Muscle of back (tissue), 11 donors: Measurements from ENCODE around the gene TIMM17B. TPM values are rescaled to one million over a fixed set of nuclear protein-coding genes. Genes with fewer than 3 reads are reported as not detected.
"Not testable (repeated sequence)": the region's sequence is repeated elsewhere in the genome, so short reads cannot be mapped to it uniquely, and the experiment has no call there.

Experiments used
- DNase-seq, 3 donors: peaks; one replicate each; pipeline versions ENCODE4 v3.0.0 to v3.0.0-alpha.2; 2013
- polyA plus RNA-seq, 10 donors: library from polyadenylated mRNA; unstranded; fragments of 120-200 nt; gene quantifications; one replicate each; pipeline ENCODE4 v1.2.1, GENCODE V29; 2013; ENCODE audit not compliant: insufficient read length in 10 of 10

The TIMM17B gene
- polyA plus RNA-seq, 10 donors = 24.1 to 39.0 (median 30.1) TPM

GRCh38 chrX:48899078-48899410, 1.5 kb upstream of the TIMM17B start:
- DNase-seq = no peak

GRCh38 chrX:48897157-48897624, 377 bp downstream of the TIMM17B start:
- peak; percentile 55 to 82 (median 72) for DNase-seq

- DNase-seq = no peak
Measured at GRCh38 chrX:48896611-48897011, 957 bp downstream of the TIMM17B start.

- DNase-seq = no peak
Measured at GRCh38 chrX:48894891-48895290, 2.7 kb downstream of the TIMM17B start.

- DNase-seq = no peak
Measured at GRCh38 chrX:48893556-48894348, 3.8 kb downstream of the TIMM17B start.

- DNase-seq = no peak
Measured at GRCh38 chrX:48892896-48893295, 4.7 kb downstream of the TIMM17B start.

DNA sequence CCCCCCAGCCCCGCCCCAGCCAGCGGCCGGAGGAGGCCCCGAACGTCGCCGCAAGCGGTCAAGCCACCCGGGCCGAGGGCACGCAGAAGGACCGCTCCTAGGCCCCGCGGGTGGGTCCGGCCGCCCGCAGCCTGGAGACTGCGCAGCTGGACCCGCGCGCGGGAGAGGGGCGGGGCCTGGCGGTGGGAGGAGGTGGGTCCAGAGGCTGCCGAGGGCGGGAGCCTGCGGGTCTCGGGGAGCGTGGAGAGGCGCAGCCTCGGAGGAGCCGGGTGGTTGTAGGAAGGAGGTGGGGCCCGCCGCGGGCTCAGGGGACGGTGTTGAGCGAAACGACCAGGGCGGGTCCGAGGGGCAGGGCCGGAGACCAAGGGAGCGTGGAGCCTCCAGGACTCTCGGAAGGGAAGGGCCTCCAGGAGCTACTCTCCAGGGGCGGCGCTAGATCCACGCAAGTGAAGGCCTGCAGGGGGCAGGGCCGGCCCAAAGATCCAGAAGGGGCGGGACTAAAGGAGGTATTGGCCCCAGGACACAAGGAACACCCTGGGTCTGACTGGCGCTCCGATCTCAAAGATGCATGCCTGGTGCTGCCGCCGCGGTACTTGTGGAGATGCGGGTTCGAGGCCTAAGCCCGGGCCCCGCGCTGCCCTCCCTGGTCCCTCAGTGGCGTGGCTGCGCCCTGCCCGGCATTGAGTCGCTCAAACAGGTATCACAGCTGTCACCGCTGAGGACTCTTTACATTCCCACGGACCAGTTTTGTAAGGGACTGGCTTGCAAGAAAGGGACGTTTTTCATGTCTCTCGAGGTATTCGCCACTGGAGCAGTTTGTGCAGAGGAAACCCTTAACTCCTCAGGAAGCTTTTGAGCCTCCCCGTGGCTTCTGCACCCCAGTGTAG, 5.9 kb downstream of the TIMM17B start:
- peak; percentile 66 to 91 (median 75) for DNase-seq

- peak in 1 of 3 donors; percentile 13 for DNase-seq
Measured at GRCh38 chrX:48890934-48891401, 6.6 kb downstream of the TIMM17B start.

DNA sequence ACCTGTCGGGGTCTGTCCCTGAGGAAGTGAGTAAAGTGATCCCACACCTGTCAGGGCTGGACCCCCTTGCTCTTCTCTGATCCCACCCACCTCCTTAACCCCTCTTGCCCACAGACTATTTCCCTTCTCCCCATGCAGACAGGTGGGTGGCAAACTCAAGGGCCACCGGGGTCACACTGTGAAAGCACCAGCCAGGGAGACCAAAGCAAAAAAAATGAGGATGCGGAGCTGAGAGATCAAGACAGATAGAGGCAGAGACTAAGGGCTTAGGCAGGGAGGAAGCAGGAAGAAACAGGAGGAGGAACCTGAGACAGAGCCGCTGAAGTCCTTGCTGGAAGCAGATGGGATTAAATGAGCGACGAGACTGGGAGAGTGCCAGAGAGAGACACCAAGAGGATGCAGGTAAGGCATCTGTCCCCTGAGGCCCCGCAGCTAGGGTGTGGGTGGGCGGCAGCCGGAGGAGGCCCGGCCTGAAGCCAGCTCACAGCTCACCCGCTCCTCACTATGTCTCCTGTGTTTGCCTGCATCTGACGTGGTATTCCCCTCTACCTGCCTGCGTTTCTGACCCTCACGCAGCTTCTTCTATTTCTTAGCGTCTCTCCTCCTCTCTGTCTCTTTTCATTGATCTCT, 7.2 kb downstream of the TIMM17B start:
- DNase-seq = no peak

GRCh38 chrX:48886586-48886985, 11.0 kb downstream of the TIMM17B start:
- not testable (repeated sequence) for DNase-seq

DNA sequence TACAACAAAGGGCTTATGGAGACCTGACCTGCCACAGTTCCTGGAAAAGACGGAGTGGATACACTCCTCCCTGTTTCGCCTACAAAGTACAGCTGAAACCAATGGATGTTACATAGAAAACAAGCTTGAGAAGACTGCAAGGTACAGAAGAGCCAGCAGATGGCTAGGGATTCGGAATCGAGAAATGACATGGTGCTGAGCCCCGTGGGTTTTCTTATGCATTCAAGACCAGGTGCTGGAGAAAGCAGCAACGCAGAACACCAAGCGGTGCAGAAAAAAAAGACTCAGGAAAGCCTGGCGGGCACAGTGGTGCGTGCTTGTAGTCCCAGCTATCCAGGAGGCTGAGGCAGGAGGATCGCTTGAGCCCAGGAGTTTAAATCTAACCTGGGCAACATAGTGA, 13.8 kb downstream of the TIMM17B start:
- DNase-seq = no peak

- DNase-seq = not testable (repeated sequence)
Measured at GRCh38 chrX:48876944-48877343, 20.6 kb downstream of the TIMM17B start.

DNA sequence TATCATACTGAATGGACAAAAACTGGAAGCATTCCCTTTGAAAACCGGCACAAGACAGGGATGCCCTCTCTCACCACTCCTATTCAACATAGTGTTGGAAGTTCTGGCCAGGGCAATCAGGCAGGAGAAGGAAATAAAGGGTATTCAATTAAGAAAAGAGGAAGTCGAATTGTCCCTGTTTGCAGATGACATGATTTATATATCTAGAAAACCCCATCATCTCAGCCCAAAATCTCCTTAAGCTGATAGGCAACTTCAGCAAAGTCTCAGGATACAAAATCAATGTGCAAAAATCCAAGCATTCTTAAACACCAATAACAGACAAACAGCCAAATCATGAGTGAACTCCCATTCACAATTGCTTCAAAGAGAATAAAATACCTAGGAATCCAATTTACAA, 25.6 kb downstream of the TIMM17B start:
- DNase-seq = not testable (repeated sequence)

DNA sequence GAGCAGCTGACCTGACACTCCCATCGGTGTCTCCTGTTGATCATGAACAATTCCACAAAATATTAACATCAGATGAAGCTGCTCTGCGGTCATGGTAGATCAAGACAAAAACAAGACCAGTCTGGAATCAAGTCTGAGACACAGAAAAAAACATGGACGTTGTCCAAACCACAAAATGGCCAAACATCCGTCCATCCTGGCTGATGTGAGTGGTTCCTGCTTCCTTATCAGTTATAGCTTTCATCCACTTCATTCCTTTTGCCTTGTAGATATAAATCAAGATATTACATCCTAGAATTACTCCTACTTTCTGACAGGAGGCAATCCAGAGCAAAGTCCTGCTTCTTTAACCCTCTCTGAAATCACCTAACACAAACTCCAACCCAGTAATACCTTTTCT, 33.4 kb downstream of the TIMM17B start:
- peak in 1 of 3 donors; percentile 4 for DNase-seq

- no peak for DNase-seq
Measured at GRCh38 chrX:48854898-48855297, 42.7 kb downstream of the TIMM17B start.

- not testable (repeated sequence) for DNase-seq
Measured at GRCh38 chrX:48854121-48854804, 43.3 kb downstream of the TIMM17B start.

DNA sequence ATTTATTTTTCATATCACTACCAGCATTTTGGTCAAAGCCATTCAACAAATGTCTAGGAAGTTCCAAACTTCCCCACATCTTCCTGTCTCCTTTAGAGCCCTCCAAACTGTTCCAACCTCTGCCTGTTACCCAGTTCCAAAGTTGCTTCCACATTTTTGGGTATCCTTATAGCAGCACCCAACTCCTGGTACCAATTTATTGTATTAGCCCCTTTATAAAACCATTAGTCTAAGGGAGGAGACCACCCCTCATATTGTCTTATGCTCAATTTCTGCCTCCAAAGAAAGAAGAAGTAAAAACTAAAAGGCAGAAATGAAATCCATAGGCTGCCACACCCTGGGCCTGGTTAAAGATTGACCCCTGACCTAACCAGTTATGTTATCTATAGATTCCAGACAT, 44.1 kb downstream of the TIMM17B start:
- not testable (repeated sequence) for DNase-seq

- DNase-seq = no peak
Measured at GRCh38 chrX:48852857-48853256, 44.7 kb downstream of the TIMM17B start.

DNA sequence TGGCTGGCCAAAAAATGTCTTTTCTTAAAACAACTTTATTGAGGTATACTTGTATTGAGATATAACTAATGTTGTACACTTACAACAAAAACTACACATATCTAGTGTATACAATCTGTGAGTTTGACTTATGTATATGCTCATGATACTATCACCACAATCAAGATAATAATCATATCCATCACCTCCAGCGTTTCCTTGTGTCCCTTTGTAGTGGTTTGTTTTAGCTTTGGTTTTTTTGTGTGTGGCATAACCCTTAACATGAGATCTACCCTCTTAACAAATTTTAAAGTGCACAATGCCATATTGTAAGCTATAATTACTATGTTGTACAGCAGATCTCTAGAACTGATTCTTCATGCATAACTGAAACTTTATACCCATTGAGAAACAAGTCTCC, 48.7 kb downstream of the TIMM17B start:
- DNase-seq = no peak
